ENCODE measurements around the gene DNAH2. TPM values are rescaled to one million over a fixed set of nuclear protein-coding genes. Genes with fewer than 3 reads are reported as not detected.

The DNAH2 gene
- total and polyA plus RNA-seq, 2 of the 13 experiments (the other 11 are each of a cell fraction or from before 2014, with no cell fraction given): not detected

GRCh38 chr17:7687908-7688807 is 29.4 kb upstream of the DNAH2 start, which contains the start of gene WRAP53 (continued):
- TF ChIP-seq THAP8 (CRISPR knock-in tag; IDR thresholded peaks at IDR 0.05; ENCODE audit: borderline replicate concordance) (no peak; the same call in 1 of the 2 replicates), GATAD2A (CRISPR knock-in tag; IDR thresholded peaks at IDR 0.05) (peak; percentile 40; the same call in 1 of the 2 replicates), AHR (CRISPR knock-in tag; IDR thresholded peaks at IDR 0.05) (no peak), HNRNPL (IDR thresholded peaks at IDR 0.05; ENCODE audit: low read depth, low read length) (no peak), ZNF30 (CRISPR knock-in tag; IDR thresholded peaks at IDR 0.05) (no peak), SCMH1 (CRISPR knock-in tag; IDR thresholded peaks at IDR 0.05; ENCODE audit: borderline replicate concordance) (no peak), FOXA1 (IDR thresholded peaks at IDR 0.05) (no peak), FOXA1 (CRISPR knock-in tag; IDR thresholded peaks at IDR 0.05) (peak; percentile 4; the same call in 1 of the 2 replicates), ZBTB33 (CRISPR knock-in tag; IDR thresholded peaks at IDR 0.05) (peak; percentile 37; the same call in 1 of the 2 replicates), SMAD1 (CRISPR knock-in tag; IDR thresholded peaks at IDR 0.05; ENCODE audit: borderline replicate concordance, low read depth) (no peak), HNF4A (CRISPR knock-in tag; IDR thresholded peaks at IDR 0.05) (0 out of 2 replicates have a peak, but pooled peaks have one; percentile 6), POLR2AphosphoS5 (IDR thresholded peaks at IDR 0.05; ENCODE audit: low read depth, low read length) (peak; percentile 82; the same call in 1 of the 2 replicates), NAIF1 (CRISPR knock-in tag; IDR thresholded peaks at IDR 0.05; ENCODE audit: borderline replicate concordance) (peak; percentile 51), HMG20A (CRISPR knock-in tag; IDR thresholded peaks at IDR 0.05; ENCODE audit: borderline replicate concordance) (no peak), SIN3B (IDR thresholded peaks at IDR 0.05; ENCODE audit: low read length) (peak; percentile 89; the same call in 1 of the 2 replicates), ZNF546 (CRISPR knock-in tag; conservative IDR thresholded peaks at IDR 0.05) (no peak), RORA (CRISPR knock-in tag; IDR thresholded peaks at IDR 0.05) (no peak), FOXJ3 (CRISPR knock-in tag; IDR thresholded peaks at IDR 0.05; ENCODE audit: borderline replicate concordance) (no peak)
- TF ChIP-seq, protein P1, sequence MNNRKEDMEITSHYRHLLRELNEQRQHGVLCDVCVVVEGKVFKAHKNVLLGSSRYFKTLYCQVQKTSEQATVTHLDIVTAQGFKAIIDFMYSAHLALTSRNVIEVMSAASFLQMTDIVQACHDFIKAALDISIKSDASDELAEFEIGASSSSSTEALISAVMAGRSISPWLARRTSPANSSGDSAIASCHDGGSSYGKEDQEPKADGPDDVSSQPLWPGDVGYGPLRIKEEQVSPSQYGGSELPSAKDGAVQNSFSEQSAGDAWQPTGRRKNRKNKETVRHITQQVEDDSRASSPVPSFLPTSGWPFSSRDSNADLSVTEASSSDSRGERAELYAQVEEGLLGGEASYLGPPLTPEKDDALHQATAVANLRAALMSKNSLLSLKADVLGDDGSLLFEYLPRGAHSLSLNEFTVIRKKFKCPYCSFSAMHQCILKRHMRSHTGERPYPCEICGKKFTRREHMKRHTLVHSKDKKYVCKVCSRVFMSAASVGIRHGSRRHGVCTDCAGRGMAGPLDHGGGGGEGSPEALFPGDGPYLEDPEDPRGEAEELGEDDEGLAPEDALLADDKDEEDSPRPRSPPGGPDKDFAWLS (CRISPR knock-in tag; IDR thresholded peaks at IDR 0.05; ENCODE audit: borderline replicate concordance): no peak
- TF ChIP-seq, protein P2, sequence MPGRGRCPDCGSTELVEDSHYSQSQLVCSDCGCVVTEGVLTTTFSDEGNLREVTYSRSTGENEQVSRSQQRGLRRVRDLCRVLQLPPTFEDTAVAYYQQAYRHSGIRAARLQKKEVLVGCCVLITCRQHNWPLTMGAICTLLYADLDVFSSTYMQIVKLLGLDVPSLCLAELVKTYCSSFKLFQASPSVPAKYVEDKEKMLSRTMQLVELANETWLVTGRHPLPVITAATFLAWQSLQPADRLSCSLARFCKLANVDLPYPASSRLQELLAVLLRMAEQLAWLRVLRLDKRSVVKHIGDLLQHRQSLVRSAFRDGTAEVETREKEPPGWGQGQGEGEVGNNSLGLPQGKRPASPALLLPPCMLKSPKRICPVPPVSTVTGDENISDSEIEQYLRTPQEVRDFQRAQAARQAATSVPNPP (CRISPR knock-in tag; IDR thresholded peaks at IDR 0.05): no peak
